Hypothalamus (tissue), 51 donors: ENCODE results near the gene NPVF.

Experiments used
- DNase-seq, 51 donors: peaks; one replicate each; lab custom pipeline; 2025; lab: John Stamatoyannopoulos, UW

NPVF gene

DNA sequence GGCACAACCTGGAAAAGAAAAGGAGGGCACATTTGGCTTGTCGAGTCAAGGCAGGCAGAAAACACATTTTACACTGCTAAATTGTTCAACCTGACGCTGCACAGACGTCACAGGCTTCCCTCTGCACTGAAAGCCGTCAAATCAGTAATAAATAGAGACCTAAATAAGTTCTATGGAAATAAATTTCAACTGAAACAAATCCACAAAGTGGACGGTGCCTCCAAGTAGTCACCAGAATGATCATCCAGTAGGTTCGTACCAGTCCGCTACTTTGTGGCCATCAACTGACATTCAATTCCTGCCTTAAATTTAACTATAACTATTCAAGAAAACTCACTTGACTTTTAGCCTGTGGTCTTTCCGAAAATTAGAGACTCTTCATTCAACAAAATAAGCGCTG lies 49.0 kb downstream of the NPVF start:
- no peak for DNase-seq
